GM21825 (cell line): ENCODE measurements around the gene CFC1B.
"Not testable (repeated sequence)": the region's sequence is repeated elsewhere in the genome, so short reads cannot be mapped to it uniquely, and the experiment has no call there.

Experiments
- ATAC-seq: cut with Tn5 transposase; IDR thresholded peaks from one replicate; pipeline ENCODE4 v1.9.1; 2021; ENCODE audit warnings: mild to moderate bottlenecking, moderate library complexity; ENCODE audit not compliant: unreplicated experiment

CFC1B gene

GRCh38 chr2:130556441-130556840, 35.4 kb downstream of the CFC1B start:
- ATAC-seq, result not testable (repeated sequence)

- not testable (repeated sequence) for ATAC-seq
Measured at GRCh38 chr2:130566165-130566564, 45.1 kb downstream of the CFC1B start.

- not testable (repeated sequence) for ATAC-seq
Measured at GRCh38 chr2:130571929-130572328, 50.9 kb downstream of the CFC1B start.

GRCh38 chr2:130574230-130574629, 53.2 kb downstream of the CFC1B start:
- ATAC-seq, result not testable (repeated sequence)

- not testable (repeated sequence) for ATAC-seq
Measured at GRCh38 chr2:130576209-130576784, 55.3 kb downstream of the CFC1B start.

- ATAC-seq, result not testable (repeated sequence)
Measured at GRCh38 chr2:130577559-130577958, 56.5 kb downstream of the CFC1B start.
